Muscle layer of colon (tissue), 2 donors: ENCODE results near the gene RXRA.

Source experiments
- H3K27ac ChIP-seq: one replicate; pipeline ENCODE4 v1.7.0; 2013; ENCODE audit warnings: low read depth, mild to moderate bottlenecking, low read length, moderate library complexity
- H3K27me3 ChIP-seq, 2 donors: one replicate each; pipeline ENCODE4 v1.7.0; 2013; ENCODE audit warnings: low read length in 2 of 2, mild to moderate bottlenecking in 2 of 2; ENCODE audit not compliant: insufficient read depth in 2 of 2, control insufficient read depth in 1 of 2
- H3K36me3 ChIP-seq: one replicate; pipeline ENCODE4 v1.7.0; 2013; ENCODE audit warnings: mild to moderate bottlenecking, low read length; ENCODE audit not compliant: insufficient read depth
- H3K4me1 ChIP-seq: one replicate; pipeline ENCODE4 v1.7.0; 2013; ENCODE audit warnings: mild to moderate bottlenecking, low read length; ENCODE audit not compliant: insufficient read depth
- H3K4me3 ChIP-seq, 2 donors: one replicate each; pipeline ENCODE4 v1.7.0; 2013; ENCODE audit warnings: low read length in 2 of 2, low read depth in 1 of 2, mild to moderate bottlenecking in 1 of 2, moderate library complexity in 1 of 2
- H3K9ac ChIP-seq: one replicate; pipeline ENCODE4 v1.7.0; 2013; ENCODE audit warnings: low read length
- H3K9me3 ChIP-seq: one replicate; pipeline ENCODE4 v1.7.0; 2013; ENCODE audit warnings: mild to moderate bottlenecking, low read length
- donor health status: abdominal sarcoma.
- donor health status: Adenocarcinoma of cecum.

Gene RXRA

GRCh38 chr9:134425401-134425800 is 99.1 kb downstream of the RXRA start:
- H3K9me3 ChIP-seq = no peaks in the 10 kb centered on the region
- no peaks in the 10 kb centered on the region for H3K27me3 ChIP-seq
- no peak overlapping the region for H3K4me3 ChIP-seq
- no peak overlapping the region for H3K9ac ChIP-seq
- no peak overlapping the region for H3K27ac ChIP-seq
- peaks cover 16% of the 10 kb centered on the region for H3K4me1 ChIP-seq
- H3K36me3 ChIP-seq = peaks cover 14% of the 10 kb centered on the region

GRCh38 chr9:134425812-134426211 is 99.6 kb downstream of the RXRA start:
- no peak overlapping the region for H3K9ac ChIP-seq
- H3K9me3 ChIP-seq = no peaks in the 10 kb centered on the region
- H3K36me3 ChIP-seq = peaks cover 14% of the 10 kb centered on the region
- peaks cover 12% of the 10 kb centered on the region for H3K4me1 ChIP-seq
- H3K27me3 ChIP-seq = no peaks in the 10 kb centered on the region
- H3K27ac ChIP-seq = no peak overlapping the region
- no peak overlapping the region for H3K4me3 ChIP-seq

DNA sequence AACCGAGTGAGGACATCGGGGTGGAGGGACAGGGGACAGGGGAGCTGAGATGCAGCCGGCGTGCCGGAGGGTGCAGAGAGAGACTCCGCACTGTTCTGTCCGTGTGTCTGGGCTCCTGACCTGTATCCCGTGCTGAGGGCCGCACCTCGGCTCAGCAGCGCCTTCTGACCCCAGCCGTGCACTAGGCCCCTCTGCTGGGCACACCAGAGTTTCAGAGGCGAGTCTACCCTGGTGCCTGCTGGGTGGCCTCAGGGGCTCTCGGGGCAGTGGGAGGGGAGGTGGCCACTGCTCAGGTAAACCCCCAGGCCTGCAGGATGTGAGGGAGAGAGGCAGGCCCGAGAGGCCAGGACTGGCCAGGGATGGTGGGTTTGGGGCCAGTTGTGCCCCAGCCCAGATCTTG is 100.2 kb downstream of the RXRA start:
- Histone ChIP-seq H3K9ac (no peak overlapping the region), H3K36me3 (peaks cover 14% of the 10 kb centered on the region), H3K4me1 (peaks cover 12% of the 10 kb centered on the region), H3K4me3 (no peak overlapping the region), H3K27me3 (no peaks in the 10 kb centered on the region), H3K9me3 (no peaks in the 10 kb centered on the region), H3K27ac (no peak overlapping the region)

GRCh38 chr9:134427153-134427782 is 101.0 kb downstream of the RXRA start:
- no peaks in the 10 kb centered on the region for H3K9me3 ChIP-seq
- H3K27me3 ChIP-seq = no peaks in the 10 kb centered on the region
- no peak overlapping the region for H3K9ac ChIP-seq
- H3K4me1 ChIP-seq = peaks cover 7% of the 10 kb centered on the region
- H3K27ac ChIP-seq = no peak overlapping the region
- no peak overlapping the region for H3K4me3 ChIP-seq
- H3K36me3 ChIP-seq = peaks cover 20% of the 10 kb centered on the region

GRCh38 chr9:134428559-134428958 is 102.3 kb downstream of the RXRA start:
- Histone ChIP-seq H3K9ac (no peak overlapping the region), H3K27ac (no peak overlapping the region), H3K9me3 (no peaks in the 10 kb centered on the region), H3K36me3 (peaks cover 17% of the 10 kb centered on the region), H3K27me3 (no peaks in the 10 kb centered on the region), H3K4me1 (peaks cover 18% of the 10 kb centered on the region), H3K4me3 (no peak overlapping the region)

DNA sequence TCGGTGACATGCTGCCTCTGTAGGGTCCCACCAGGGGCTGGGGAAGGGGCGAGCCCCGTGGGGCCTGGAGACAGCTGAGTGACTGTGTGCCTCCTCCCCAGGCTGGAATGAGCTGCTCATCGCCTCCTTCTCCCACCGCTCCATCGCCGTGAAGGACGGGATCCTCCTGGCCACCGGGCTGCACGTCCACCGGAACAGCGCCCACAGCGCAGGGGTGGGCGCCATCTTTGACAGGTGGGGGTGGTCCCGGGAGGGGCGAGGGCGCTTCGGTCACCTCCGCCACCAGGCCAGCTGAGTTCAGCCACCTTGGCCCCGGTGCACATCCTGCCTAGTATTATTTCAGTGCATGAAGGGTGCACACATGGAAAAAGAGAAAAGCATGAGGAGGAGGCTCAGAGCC is 102.8 kb downstream of the RXRA start:
- peaks cover 22% of the 10 kb centered on the region for H3K4me1 ChIP-seq
- H3K36me3 ChIP-seq = peaks cover 19% of the 10 kb centered on the region
- no peaks in the 10 kb centered on the region for H3K27me3 ChIP-seq
- H3K9ac ChIP-seq = no peak overlapping the region
- H3K9me3 ChIP-seq = no peaks in the 10 kb centered on the region
- no peak overlapping the region for H3K4me3 ChIP-seq
- H3K27ac ChIP-seq = no peak overlapping the region

GRCh38 chr9:134429481-134429880 is 103.2 kb downstream of the RXRA start:
- Histone ChIP-seq H3K36me3 (peaks cover 24% of the 10 kb centered on the region), H3K9me3 (no peaks in the 10 kb centered on the region), H3K4me1 (peaks cover 26% of the 10 kb centered on the region), H3K4me3 (no peak overlapping the region), H3K27ac (no peak overlapping the region), H3K27me3 (no peaks in the 10 kb centered on the region), H3K9ac (no peak overlapping the region)

DNA sequence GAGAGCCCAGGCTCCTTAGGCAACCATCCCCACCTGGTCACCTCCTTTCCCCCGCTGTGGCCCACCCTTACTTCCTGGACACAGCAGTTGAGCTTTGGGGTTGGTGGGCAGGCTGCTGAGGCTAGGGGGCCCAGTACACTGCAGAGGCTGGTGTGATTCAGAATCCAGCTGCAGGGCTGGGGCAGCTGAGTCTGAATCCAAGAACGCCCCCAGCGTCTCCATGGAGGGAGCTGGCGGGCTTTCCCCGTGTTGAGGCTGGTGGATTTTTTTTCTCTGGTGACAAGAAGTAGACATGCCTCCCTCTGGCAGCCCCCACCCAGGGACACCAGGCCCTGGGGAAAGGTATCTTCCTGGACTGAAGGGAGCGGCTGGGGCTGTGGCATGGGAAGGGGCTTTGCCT is 104.8 kb downstream of the RXRA start:
- no peak overlapping the region for H3K9ac ChIP-seq
- H3K9me3 ChIP-seq = no peaks in the 10 kb centered on the region
- H3K27me3 ChIP-seq = no peaks in the 10 kb centered on the region
- no peak overlapping the region for H3K27ac ChIP-seq
- H3K36me3 ChIP-seq = peaks cover 21% of the 10 kb centered on the region
- no peak overlapping the region for H3K4me3 ChIP-seq
- H3K4me1 ChIP-seq = peaks cover 37% of the 10 kb centered on the region

DNA sequence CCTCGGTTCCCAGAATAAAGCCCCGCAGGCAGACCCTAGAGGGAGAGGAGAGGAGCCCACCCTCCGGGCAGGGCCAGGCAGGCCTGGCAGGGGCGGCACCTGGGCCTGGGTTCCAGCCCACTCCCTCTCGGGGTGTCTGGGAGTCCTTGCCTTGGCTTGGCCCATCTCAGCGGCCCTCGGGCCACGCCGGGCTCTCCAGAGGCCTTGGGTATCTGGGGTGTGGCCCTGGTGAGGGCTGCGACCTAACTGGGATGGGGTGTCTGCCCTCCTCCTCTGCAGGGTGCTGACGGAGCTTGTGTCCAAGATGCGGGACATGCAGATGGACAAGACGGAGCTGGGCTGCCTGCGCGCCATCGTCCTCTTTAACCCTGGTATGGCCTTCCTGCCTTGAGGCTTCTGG is 105.4 kb downstream of the RXRA start:
- no peaks in the 10 kb centered on the region for H3K9me3 ChIP-seq
- no peak overlapping the region for H3K4me3 ChIP-seq
- peaks cover 23% of the 10 kb centered on the region for H3K36me3 ChIP-seq
- no peaks in the 10 kb centered on the region for H3K27me3 ChIP-seq
- no peak overlapping the region for H3K27ac ChIP-seq
- H3K4me1 ChIP-seq = peaks cover 42% of the 10 kb centered on the region
- no peak overlapping the region for H3K9ac ChIP-seq

GRCh38 chr9:134432471-134432870 is 106.2 kb downstream of the RXRA start:
- Histone ChIP-seq H3K4me1 (peaks cover 51% of the 10 kb centered on the region), H3K9me3 (no peaks in the 10 kb centered on the region), H3K36me3 (peaks cover 27% of the 10 kb centered on the region), H3K4me3 (no peak overlapping the region), H3K27ac (no peak overlapping the region), H3K27me3 (no peaks in the 10 kb centered on the region), H3K9ac (no peak overlapping the region)

DNA sequence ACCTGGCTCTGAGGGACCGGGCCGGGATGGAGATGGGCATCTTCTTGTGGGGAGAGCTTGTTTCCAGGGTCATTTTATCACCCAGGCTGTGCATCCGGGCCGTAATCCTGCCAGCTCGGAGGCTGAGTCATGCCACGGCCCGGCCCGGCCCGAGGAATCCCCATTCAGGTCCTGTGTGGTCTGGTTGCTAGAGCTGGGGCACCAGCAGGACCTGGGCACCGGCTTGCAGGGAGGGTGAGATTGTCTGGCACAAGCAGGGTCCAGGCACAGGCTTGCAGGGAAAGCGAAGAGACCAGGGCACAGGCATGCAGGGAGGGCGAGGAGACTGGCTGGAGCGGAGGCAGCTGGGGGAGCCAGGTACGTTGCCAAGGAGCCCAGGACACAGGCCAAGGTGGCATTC is 106.8 kb downstream of the RXRA start:
- no peak overlapping the region for H3K9ac ChIP-seq
- H3K9me3 ChIP-seq = no peaks in the 10 kb centered on the region
- no peaks in the 10 kb centered on the region for H3K27me3 ChIP-seq
- peaks cover 27% of the 10 kb centered on the region for H3K36me3 ChIP-seq
- H3K4me3 ChIP-seq = no peak overlapping the region
- H3K27ac ChIP-seq = no peak overlapping the region
- H3K4me1 ChIP-seq = peaks cover 57% of the 10 kb centered on the region
